HFFc6 (cell line): Measurements from ENCODE around the gene FLNA. TPM values are rescaled to one million over a fixed set of nuclear protein-coding genes. Genes with fewer than 3 reads are reported as not detected.

Experiments
- DNase-seq: peaks from one replicate; pipeline ENCODE4 v3.0.0-alpha.2; 2018
- H3K27ac Mint-ChIP-seq: 2 replicates; pipeline ENCODE4 v1.8.0; 2020; ENCODE audit warnings: mild to moderate bottlenecking, mixed read lengths
- H3K27me3 Mint-ChIP-seq: 2 replicates; pipeline ENCODE4 v1.8.0; 2021; ENCODE audit warnings: mild to moderate bottlenecking, moderate library complexity, mixed read lengths; ENCODE audit not compliant: insufficient read depth
- H3K36me3 Mint-ChIP-seq: 2 replicates; pipeline ENCODE4 v1.8.0; 2021; ENCODE audit warnings: low read depth, mixed read lengths
- H3K4me1 Mint-ChIP-seq: 2 replicates; pipeline ENCODE4 v1.8.0; 2020; ENCODE audit warnings: low read depth, mixed read lengths
- H3K4me3 Mint-ChIP-seq: 2 replicates; pipeline ENCODE4 v1.8.0; 2020; ENCODE audit warnings: mild to moderate bottlenecking, moderate library complexity, mixed read lengths
- H3K9me3 Mint-ChIP-seq: 2 replicates; pipeline ENCODE4 v1.8.0; 2020; ENCODE audit warnings: mild to moderate bottlenecking, mixed read lengths
- long read RNA-seq: library from polyadenylated mRNA; unstranded; transcript quantifications from one replicate; pipeline ENCODE4 v2.0.0, GENCODE V29; 2019
- total RNA-seq, 6 experiments: library from RNA; stranded (reverse); fragmentation: NEBNext Ultra II Directional; extraction: Animal tissue kit (Norgen Biotek cat#: 25700); gene quantifications; 2 replicates in 1 of 6; 3 replicates in 5 of 6; pipeline ENCODE4 v1.2.3, GENCODE V29; 2021
- TF ChIP-seq, protein P1 (sequence below): fragments of 200-600 bp; sonication (generic); IDR thresholded peaks from 2 replicates; pipeline ENCODE4 v1.5.0; 2021; ENCODE audit warnings: antibody characterized with exemption, mild to moderate bottlenecking

Gene FLNA
- 1,000 to 10,000 TPM; 2,260 to 2,886 (median 2,666) TPM for total RNA-seq
- long read RNA-seq, full-length matches to known transcripts = 14 of 303 reads
- long read RNA-seq, partial matches to known transcripts = 278 of 303 reads
- long read RNA-seq, other reads (novel, unspliced or antisense) = 11 of 303 reads

DNA sequence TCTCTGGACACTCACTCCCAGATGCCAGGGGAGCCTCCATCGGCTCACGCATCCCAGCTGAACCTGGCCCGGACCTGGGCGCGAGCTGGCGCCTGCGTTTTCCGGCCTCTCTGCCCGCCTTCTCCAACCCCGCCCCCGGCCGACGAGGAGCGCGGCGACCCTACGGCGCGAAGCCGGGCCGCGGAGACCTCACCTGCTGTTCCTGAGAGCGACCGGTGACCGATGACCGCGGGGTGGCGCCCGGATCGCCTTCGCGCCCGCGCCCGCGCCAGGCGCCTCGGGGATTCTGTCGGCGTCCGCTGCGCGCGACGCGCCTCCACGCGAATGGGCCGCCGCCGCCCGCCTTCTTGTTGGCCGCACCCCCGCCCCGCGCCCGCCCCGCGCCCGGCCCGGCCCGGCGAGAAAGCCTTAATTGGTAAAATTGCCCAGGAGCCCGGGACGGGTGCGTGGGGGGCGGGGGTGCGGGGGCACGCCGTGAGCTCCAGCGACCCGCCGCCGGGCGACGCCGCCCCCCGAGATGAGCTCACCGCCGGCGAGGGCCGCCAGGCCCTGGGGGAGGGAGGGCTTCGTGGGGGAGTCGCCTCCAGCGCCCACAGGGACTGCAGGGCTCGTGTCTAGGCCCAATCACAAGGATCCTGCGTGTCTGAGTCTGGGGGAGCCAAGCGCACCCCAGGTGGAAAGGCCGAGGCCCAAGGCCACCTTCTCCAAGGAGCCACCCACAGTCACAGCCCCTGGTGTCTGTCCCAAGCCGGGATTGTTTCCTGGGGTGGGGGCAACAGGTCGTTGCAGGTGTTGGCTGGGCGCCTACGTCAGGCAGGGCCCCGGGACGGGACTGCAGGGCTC, at the start of gene FLNA:
Gene FLNA, minus strand, starts transcription at position 322 of the 843 bp plus-strand sequence. CDS start 3,389 bp downstream, outside the sequence.
- H3K36me3 Mint-ChIP-seq = peaks cover 7% of the 10 kb centered on the region
- peak within 1 kb of the TSS; percentile 65 for H3K27ac Mint-ChIP-seq
- TF ChIP-seq, protein P1, sequence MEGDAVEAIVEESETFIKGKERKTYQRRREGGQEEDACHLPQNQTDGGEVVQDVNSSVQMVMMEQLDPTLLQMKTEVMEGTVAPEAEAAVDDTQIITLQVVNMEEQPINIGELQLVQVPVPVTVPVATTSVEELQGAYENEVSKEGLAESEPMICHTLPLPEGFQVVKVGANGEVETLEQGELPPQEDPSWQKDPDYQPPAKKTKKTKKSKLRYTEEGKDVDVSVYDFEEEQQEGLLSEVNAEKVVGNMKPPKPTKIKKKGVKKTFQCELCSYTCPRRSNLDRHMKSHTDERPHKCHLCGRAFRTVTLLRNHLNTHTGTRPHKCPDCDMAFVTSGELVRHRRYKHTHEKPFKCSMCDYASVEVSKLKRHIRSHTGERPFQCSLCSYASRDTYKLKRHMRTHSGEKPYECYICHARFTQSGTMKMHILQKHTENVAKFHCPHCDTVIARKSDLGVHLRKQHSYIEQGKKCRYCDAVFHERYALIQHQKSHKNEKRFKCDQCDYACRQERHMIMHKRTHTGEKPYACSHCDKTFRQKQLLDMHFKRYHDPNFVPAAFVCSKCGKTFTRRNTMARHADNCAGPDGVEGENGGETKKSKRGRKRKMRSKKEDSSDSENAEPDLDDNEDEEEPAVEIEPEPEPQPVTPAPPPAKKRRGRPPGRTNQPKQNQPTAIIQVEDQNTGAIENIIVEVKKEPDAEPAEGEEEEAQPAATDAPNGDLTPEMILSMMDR = no peak
- H3K4me3 Mint-ChIP-seq = peak within 1 kb of the TSS; percentile 88
- DNase-seq = no peak
- 0 out of 2 replicates have a peak, but pooled peaks cover 4% of the 10 kb centered on the region for H3K9me3 Mint-ChIP-seq
- H3K4me1 Mint-ChIP-seq = peaks cover 11% of the 10 kb centered on the region
- peaks cover 11% of the 10 kb centered on the region for H3K27me3 Mint-ChIP-seq

DNA sequence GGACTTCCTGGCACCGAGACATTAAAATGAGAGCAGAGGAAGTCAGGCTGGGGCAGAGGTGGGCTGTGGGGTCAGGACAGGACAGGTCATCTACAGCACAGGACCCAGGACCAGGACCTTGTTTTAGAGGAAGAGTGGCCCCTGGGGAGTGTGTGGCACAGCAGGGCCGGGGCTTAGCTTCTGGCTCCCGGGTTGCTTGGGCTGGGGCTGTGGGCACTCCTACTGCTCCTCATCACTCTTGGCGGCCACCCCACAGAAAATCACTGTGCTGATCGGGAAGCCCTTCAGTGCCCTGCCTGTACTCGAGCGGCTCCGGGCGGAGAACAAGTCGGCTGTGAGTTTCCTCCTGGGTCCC, 45.9 kb upstream of the FLNA start:
- H3K4me3 Mint-ChIP-seq = no peak overlapping the region
- no peak overlapping the region for H3K27ac Mint-ChIP-seq
- TF ChIP-seq, protein P1 = no peak
- H3K36me3 Mint-ChIP-seq = no peaks in the 10 kb centered on the region; the same call in 1 of the 2 replicates
- no peaks in the 10 kb centered on the region for H3K4me1 Mint-ChIP-seq
- H3K9me3 Mint-ChIP-seq = no peaks in the 10 kb centered on the region
- no peak for DNase-seq
- no peaks in the 10 kb centered on the region for H3K27me3 Mint-ChIP-seq

- TF ChIP-seq, protein P1 = no peak
- Mint-ChIP-seq H3K36me3 (no peaks in the 10 kb centered on the region; the same call in 1 of the 2 replicates), H3K27me3 (no peaks in the 10 kb centered on the region), H3K4me3 (no peak overlapping the region), H3K9me3 (no peaks in the 10 kb centered on the region), H3K4me1 (no peaks in the 10 kb centered on the region), H3K27ac (no peak overlapping the region)
- DNase-seq = no peak
These were observed 45.4 kb upstream of the FLNA start for GRCh38 chrX:154419688-154420401.

- H3K27me3 Mint-ChIP-seq = no peaks in the 10 kb centered on the region
- TF ChIP-seq, protein P1 = no peak
- H3K36me3 Mint-ChIP-seq = no peaks in the 10 kb centered on the region; the same call in 1 of the 2 replicates
- no peaks in the 10 kb centered on the region for H3K9me3 Mint-ChIP-seq
- no peak for DNase-seq
- no peaks in the 10 kb centered on the region for H3K4me1 Mint-ChIP-seq
- no peak overlapping the region for H3K4me3 Mint-ChIP-seq
- H3K27ac Mint-ChIP-seq = no peak overlapping the region
These were observed 44.8 kb upstream of the FLNA start for GRCh38 chrX:154419189-154419588.

DNA sequence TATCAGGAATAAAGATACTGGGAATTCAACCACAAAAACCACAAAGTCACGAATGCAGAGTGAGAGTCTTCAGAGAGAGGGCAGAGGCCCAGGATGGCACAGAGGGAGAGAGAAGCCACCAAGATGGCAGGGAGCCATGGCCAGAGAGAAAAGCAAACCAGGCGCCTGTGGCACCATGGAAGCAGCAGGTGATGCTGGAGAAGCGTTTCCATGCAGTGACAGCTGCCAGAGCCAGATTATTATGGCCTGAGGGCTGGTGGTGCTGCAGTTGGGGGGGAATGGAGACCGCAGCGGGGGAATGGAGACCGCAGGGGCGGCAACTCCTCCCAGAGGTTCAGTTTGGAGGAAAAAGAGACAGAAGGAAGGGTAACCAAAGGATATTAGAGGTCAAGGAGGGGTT, 42.7 kb upstream of the FLNA start:
- no peak for DNase-seq
- Mint-ChIP-seq H3K36me3 (no peaks in the 10 kb centered on the region; the same call in 1 of the 2 replicates), H3K27ac (no peak overlapping the region), H3K4me1 (peaks cover 6% of the 10 kb centered on the region; the same call in 1 of the 2 replicates), H3K4me3 (no peak overlapping the region), H3K9me3 (no peaks in the 10 kb centered on the region), H3K27me3 (no peaks in the 10 kb centered on the region)
- TF ChIP-seq, protein P1 = no peak
